Hepatocyte (in vitro differentiated cells): ENCODE measurements around the gene ALG14.

ENCODE experiments used
- EZH2 ChIP-seq: fragments of 200-600 bp; sonication (generic); IDR thresholded peaks from 2 replicates; pipeline ENCODE4 v1.6.1; 2016; ENCODE audit warnings: antibody characterized with exemption, mild to moderate bottlenecking, borderline replicate concordance
- EZH2phosphoT487 ChIP-seq: fragments of 200-600 bp; sonication (generic); IDR thresholded peaks from one replicate; pipeline ENCODE4 v1.6.1; 2018; ENCODE audit warnings: antibody characterized with exemption, mild to moderate bottlenecking, low read depth, moderate library complexity; ENCODE audit not compliant: unreplicated experiment, severe bottlenecking
- TF ChIP-seq, protein P1 (sequence below): fragments of 200-600 bp; sonication (generic); IDR thresholded peaks from 2 replicates; pipeline ENCODE4 v1.5.1; 2016; ENCODE audit warnings: antibody characterized with exemption, mild to moderate bottlenecking; ENCODE audit not compliant: poor library complexity

DNA sequence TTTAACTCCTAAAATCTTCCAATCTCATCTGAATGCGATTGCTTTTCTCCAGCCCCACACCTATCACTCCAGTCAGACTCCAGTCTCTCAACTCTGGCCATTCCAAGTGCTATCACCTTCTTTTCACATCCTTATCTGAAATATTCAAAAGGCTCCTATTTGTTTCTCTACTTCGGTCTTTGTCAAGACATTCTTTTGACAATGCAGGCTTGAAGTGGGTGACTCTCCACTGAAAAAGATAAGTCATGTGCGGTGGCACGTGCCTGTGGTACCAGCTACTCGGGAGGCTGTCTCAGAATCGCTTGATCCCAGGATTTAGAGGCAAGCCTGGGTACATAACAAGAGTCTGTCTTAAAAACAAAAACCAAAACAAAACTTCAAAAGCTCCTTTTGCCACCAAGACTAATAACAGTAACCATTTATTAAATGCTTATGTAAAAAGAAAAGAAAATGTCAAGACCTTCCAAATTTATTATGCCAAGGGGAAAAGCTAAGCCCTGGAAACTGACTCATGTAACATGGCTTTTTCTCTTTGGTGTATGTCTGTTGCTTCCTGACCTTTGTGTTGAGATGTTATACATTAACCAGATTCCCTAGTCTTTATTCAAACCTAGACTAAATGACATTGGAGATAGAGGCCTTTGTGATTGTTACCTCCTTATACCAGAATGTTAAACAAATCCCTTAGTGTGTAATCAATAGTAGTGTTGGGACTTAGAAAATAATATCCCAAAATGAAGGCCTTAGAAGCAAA lies 3.6 kb downstream of the ALG14 start:
- TF ChIP-seq, protein P1, sequence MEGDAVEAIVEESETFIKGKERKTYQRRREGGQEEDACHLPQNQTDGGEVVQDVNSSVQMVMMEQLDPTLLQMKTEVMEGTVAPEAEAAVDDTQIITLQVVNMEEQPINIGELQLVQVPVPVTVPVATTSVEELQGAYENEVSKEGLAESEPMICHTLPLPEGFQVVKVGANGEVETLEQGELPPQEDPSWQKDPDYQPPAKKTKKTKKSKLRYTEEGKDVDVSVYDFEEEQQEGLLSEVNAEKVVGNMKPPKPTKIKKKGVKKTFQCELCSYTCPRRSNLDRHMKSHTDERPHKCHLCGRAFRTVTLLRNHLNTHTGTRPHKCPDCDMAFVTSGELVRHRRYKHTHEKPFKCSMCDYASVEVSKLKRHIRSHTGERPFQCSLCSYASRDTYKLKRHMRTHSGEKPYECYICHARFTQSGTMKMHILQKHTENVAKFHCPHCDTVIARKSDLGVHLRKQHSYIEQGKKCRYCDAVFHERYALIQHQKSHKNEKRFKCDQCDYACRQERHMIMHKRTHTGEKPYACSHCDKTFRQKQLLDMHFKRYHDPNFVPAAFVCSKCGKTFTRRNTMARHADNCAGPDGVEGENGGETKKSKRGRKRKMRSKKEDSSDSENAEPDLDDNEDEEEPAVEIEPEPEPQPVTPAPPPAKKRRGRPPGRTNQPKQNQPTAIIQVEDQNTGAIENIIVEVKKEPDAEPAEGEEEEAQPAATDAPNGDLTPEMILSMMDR: no peak
- TF ChIP-seq EZH2 (no peak), EZH2phosphoT487 (no peak)
